Adrenal gland (tissue), 5 donors: ENCODE measurements around the gene CIP2A.

Experiments used
- POLR2A ChIP-seq, 2 donors: fragments of 450-650 bp; IDR thresholded peaks; one replicate each; pipeline ENCODE4 v1.6.1; 2017; ENCODE audit warnings: antibody characterized with exemption in 2 of 2, mild to moderate bottlenecking in 2 of 2, moderate library complexity in 1 of 2
- TF ChIP-seq, protein P1 (sequence below), 6 experiments: fragments of 450-650 bp in 4 of 6; fragments of 200-600 bp in 2 of 6; sonication (generic) in 1 of 6; IDR thresholded peaks; 1 replicate in 5 of 6; 2 replicates in 1 of 6; pipeline versions ENCODE4 v1.5.1 to v1.8.0; 2016 to 2021; ENCODE audit warnings: antibody characterized with exemption in 6 of 6, mild to moderate bottlenecking in 2 of 6, moderate library complexity in 1 of 6
- donor health status: DM: no; HTN: no; CAD: no.

DNA sequence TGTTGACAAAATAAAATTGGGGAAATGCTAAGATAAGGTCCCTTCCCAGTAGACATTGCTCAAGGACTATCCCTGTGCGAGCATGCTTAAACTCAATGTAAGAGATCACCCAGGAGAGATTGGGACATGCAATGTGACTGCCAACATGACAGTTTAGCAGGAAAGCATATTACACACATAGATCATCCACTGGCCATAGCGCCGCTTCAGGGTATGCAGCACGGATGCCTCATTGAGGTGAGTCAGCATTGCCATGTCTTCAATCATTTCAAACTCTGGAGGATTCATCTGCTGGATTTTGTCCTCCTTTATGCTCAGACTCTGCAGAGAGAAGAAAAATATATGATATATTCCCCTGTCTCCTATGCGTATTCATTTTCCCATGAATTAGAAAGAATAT is 87.7 kb downstream of the CIP2A start:
- TF ChIP-seq, protein P1, sequence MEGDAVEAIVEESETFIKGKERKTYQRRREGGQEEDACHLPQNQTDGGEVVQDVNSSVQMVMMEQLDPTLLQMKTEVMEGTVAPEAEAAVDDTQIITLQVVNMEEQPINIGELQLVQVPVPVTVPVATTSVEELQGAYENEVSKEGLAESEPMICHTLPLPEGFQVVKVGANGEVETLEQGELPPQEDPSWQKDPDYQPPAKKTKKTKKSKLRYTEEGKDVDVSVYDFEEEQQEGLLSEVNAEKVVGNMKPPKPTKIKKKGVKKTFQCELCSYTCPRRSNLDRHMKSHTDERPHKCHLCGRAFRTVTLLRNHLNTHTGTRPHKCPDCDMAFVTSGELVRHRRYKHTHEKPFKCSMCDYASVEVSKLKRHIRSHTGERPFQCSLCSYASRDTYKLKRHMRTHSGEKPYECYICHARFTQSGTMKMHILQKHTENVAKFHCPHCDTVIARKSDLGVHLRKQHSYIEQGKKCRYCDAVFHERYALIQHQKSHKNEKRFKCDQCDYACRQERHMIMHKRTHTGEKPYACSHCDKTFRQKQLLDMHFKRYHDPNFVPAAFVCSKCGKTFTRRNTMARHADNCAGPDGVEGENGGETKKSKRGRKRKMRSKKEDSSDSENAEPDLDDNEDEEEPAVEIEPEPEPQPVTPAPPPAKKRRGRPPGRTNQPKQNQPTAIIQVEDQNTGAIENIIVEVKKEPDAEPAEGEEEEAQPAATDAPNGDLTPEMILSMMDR (IDR thresholded peaks at IDR 0.05) = no peak
- no peak for TF ChIP-seq POLR2A (IDR thresholded peaks at IDR 0.05)
